Small intestine (tissue), 7 donors: ENCODE results near the gene PPP2CA. TPM values are rescaled to one million over a fixed set of nuclear protein-coding genes. Genes with fewer than 3 reads are reported as not detected.
"Not testable (repeated sequence)": the region's sequence is repeated elsewhere in the genome, so short reads cannot be mapped to it uniquely, and the experiment has no call there.

ENCODE experiments used
- DNase-seq, 2 donors: peaks; one replicate each; pipeline versions ENCODE4 v3.0.0 to v3.0.0-alpha.2; 2013
- FAIRE-seq: peaks from 2 replicates; lab custom pipeline; 2012; peaks lifted over from hg19 to GRCh38; lab: Jason Lieb, UNC
- H3K27ac ChIP-seq, 3 donors: one replicate each; pipeline ENCODE4 v1.5.1; 2013; ENCODE audit warnings: low read length in 2 of 3, mild to moderate bottlenecking in 2 of 3, control low read depth in 1 of 3, inconsistent platforms in 1 of 3, low read depth in 1 of 3, moderate library complexity in 1 of 3
- H3K27me3 ChIP-seq, 3 donors: one replicate each; pipeline ENCODE4 v1.6.1; 2013; ENCODE audit warnings: low read length in 3 of 3, inconsistent platforms in 1 of 3; ENCODE audit not compliant: control insufficient read depth in 3 of 3, insufficient read depth in 3 of 3
- H3K36me3 ChIP-seq, 3 donors: one replicate each; pipeline ENCODE4 v1.6.1; 2013; ENCODE audit warnings: low read length in 3 of 3, inconsistent platforms in 1 of 3, low read depth in 1 of 3, mild to moderate bottlenecking in 1 of 3, moderate library complexity in 1 of 3; ENCODE audit not compliant: control insufficient read depth in 3 of 3, insufficient read depth in 2 of 3
- H3K4me1 ChIP-seq, 3 donors: one replicate each; pipeline ENCODE4 v1.6.1; 2013; ENCODE audit warnings: low read length in 2 of 3, inconsistent platforms in 1 of 3, low read depth in 1 of 3, mild to moderate bottlenecking in 1 of 3, moderate library complexity in 1 of 3; ENCODE audit not compliant: control insufficient read depth in 3 of 3, insufficient read depth in 2 of 3
- H3K4me3 ChIP-seq, 3 donors: one replicate each; pipeline ENCODE4 v1.5.1; 2013; ENCODE audit warnings: low read length in 3 of 3, control low read depth in 1 of 3, inconsistent platforms in 1 of 3, low read depth in 1 of 3, mild to moderate bottlenecking in 1 of 3, moderate library complexity in 1 of 3
- H3K9me3 ChIP-seq, 2 donors: one replicate each; pipeline ENCODE4 v1.6.1; 2013; ENCODE audit warnings: low read depth in 1 of 2, low read length in 1 of 2; ENCODE audit not compliant: control insufficient read depth in 2 of 2, insufficient read depth in 1 of 2
- WGBS, 3 donors: extraction: QIAGEN DNeasy Blood & Tissue Kit; methylation state at CpG; one replicate each; pipeline ENCODE4 v1.1.7; 2013; 5-methylcytosine and 5-hydroxymethylcytosine counted together
- polyA plus RNA-seq, 4 donors: library from polyadenylated mRNA; stranded (reverse) in 3 of 4; unstranded in 1 of 4; fragments of 200-250 nt in 3 of 4; fragments of 120-200 nt in 1 of 4; gene quantifications; one replicate each; pipeline versions ENCODE4 v1.2.1 to v1.2.3, GENCODE V29; 2013
- donor health status: healthy with polysubstance abuse.
- donor health status: control.
- donor health status: control.
- donor health status: Bipolar disorder and iron deficiency.
- donor health status: healthy.

PPP2CA gene
- polyA plus RNA-seq, 4 donors: 42.4 to 123 (median 46.8) TPM

DNA sequence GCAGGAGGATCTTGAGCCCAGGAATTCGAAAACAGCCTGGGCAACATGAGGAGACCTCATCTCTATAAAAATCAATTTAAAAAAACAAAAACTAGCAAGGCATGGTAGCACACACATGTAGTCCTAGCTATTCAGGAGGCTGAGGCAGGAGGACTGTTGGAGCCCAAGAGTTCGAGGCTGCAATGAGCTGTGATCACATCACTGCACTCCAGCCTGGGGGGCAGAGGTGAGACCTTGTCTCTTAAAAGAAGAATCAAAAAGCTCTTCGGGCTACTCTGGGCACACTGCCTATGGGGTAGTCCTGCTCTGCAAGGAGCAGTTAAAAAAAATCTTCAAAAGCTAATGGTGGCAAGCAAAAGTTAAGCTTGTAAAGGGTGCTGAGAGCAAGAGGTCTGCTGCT, 72.6 kb downstream of the PPP2CA start:
- Histone ChIP-seq H3K27ac (no peak overlapping the region), H3K4me1 (peaks cover 0 to 5% (median 4%) of the 10 kb centered on the region in 3 donors), H3K36me3 (peaks cover 19 to 42% (median 23%) of the 10 kb centered on the region in 3 donors), H3K9me3 (no peaks in the 10 kb centered on the region), H3K4me3 (no peak overlapping the region), H3K27me3 (no peaks in the 10 kb centered on the region)
- FAIRE-seq (no peak), DNase-seq (no peak)
- 85 to 97% (median 97%) methylated on average over 3 of the region's 3 CpGs for WGBS, 3 donors

DNA sequence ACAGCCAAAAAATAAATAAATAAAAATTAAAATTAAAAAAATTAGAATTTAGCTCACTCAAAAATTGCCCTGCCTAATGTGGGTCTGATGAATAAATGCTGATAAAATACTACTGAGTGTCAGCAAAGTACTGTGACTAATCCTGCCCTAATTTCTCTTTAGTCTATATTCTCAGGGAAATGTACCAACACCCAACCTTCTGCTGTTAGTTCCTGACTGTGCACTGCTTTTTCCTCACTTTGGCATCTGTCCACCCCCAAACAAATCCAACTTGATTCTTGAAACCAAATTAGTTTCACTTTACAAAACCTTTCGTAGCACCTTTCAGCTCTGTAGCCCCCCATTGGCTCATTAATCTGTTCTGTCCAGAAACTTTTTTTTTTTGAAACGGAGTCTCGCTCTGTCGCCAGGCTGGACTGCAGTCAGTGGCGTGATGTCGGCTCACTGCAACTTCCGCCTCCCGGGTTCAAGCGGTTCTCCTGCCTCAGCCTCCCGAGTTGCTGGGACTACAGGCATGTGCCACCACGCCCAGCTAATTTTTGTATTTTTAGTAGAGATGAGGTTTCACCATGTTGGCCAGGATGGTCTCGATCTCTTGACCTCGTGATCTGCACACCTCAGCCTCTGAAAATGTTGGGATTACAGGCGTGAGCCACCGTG, 73.6 kb downstream of the PPP2CA start:
- FAIRE-seq, DNase-seq, H3K9me3 ChIP-seq, H3K27ac ChIP-seq, H3K27me3 ChIP-seq, H3K4me1 ChIP-seq, H3K4me3 ChIP-seq: not testable (repeated sequence)
- 93 to 96% (median 94%) methylated on average over 15 of the region's 15 CpGs for WGBS, 3 donors
- peaks cover 19 to 38% (median 28%) of the 10 kb centered on the region in 3 donors for H3K36me3 ChIP-seq

DNA sequence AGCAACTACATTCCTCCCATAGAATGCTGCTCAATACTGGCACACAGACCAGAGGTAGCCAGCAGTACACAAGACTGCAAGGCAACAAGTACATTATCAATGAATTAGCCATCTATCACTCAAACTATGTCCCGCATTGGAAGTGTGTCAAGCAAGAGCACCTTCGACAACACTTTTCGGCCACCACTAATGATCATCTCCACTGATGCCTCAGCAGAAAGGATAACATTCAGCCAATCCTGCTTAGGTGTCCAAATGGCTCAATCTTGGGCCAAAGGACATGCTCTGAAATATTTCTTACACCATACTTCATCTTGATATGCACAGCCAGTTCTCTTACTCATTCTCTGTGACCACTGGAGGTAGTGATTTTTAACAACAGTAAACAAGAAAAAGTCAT, 74.2 kb downstream of the PPP2CA start:
- no peak for DNase-seq
- Histone ChIP-seq H3K4me3 (no peak overlapping the region), H3K9me3 (no peaks in the 10 kb centered on the region), H3K27ac (no peak overlapping the region), H3K36me3 (peaks cover 19 to 38% (median 32%) of the 10 kb centered on the region in 3 donors), H3K4me1 (peaks cover 0 to 5% (median 4%) of the 10 kb centered on the region in 3 donors), H3K27me3 (no peaks in the 10 kb centered on the region)
- 94 to 97% (median 95%) methylated on average over 3 of the region's 3 CpGs for WGBS, 3 donors
- FAIRE-seq: no peak

DNA sequence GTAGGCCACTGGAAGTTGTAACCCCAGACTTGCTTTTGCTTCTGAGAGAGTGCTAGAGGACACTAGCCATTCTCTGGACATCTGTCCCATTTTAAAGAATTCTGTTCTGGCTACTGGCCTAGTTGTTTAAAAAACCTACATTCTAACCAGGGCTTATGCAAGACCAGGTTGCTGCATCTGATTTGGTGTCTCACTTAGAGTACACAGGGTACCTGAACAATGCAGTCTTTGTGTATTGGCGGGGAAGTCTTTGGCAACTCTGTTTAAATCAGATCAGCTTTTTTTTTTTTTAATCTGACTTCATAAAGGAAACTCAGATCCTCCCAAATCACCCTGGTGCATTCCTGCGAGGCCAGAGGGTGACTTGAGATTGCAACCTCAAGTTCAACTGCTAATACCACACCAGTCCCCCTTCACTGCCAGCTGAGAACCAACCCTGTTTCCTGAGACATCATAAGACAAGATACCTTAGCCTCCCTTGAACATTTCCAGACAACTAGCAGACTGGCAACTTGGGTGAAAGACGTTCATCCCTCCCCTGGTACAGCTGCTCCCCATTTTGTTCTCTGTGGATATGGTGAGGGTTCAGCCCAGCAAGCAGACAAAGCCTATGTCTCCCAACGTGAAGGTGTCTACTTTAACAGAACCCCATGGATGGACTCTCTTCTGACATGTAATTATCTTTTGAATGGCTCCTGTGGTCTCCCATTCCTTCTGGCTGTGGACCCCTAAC, 76.1 kb downstream of the PPP2CA start:
- no peaks in the 10 kb centered on the region for H3K9me3 ChIP-seq
- H3K27ac ChIP-seq: peak overlapping the region in 1 of 3 donors; percentile 73

DNA sequence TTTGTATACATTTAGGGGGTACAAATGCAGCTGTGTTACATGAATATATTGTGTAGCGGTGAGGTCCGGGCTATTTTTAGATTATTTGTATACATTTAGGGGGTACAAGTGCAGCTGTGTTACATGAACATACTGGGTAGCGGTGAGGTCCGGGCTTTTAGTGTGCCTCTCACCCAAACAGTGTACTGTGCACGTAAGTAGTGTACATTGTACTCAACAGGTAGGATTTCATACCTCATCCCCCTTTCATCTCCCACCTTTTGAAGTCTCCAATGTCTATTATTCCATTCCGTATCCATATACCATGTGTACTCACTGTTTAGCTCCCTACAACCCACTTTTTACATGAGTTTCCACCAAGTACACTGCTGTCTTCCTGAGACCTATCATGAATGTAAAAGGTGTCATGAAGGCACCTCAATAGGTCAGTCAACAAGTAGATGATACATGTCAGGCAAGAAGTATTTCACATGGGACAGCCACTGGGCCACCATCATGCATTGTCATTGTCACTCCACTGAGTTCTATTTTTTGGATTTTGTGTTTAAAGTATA, 76.8 kb downstream of the PPP2CA start:
- no peak overlapping the region for H3K27ac ChIP-seq
- no peak overlapping the region for H3K4me3 ChIP-seq
- FAIRE-seq (no peak), DNase-seq (no peak)
- peaks cover 0 to 21% (median 5%) of the 10 kb centered on the region in 3 donors for H3K4me1 ChIP-seq
- H3K27me3 ChIP-seq: no peaks in the 10 kb centered on the region
- no peaks in the 10 kb centered on the region for H3K9me3 ChIP-seq
- 81 to 93% (median 91%) methylated on average over 6 of the region's 6 CpGs for WGBS, 3 donors
- peaks cover 19 to 53% (median 32%) of the 10 kb centered on the region in 3 donors for H3K36me3 ChIP-seq

More for the DNA sequence above, 76.1 kb downstream of the PPP2CA start:
- peaks cover 19 to 48% (median 32%) of the 10 kb centered on the region in 3 donors for H3K36me3 ChIP-seq
- no peaks in the 10 kb centered on the region for H3K27me3 ChIP-seq
- peaks cover 0 to 15% (median 5%) of the 10 kb centered on the region in 3 donors for H3K4me1 ChIP-seq
- DNase-seq (no peak), FAIRE-seq (no peak)
- no peak overlapping the region for H3K4me3 ChIP-seq
- WGBS, 3 donors: 14 to 45% (median 32%) methylated on average over 4 of the region's 4 CpGs

DNA sequence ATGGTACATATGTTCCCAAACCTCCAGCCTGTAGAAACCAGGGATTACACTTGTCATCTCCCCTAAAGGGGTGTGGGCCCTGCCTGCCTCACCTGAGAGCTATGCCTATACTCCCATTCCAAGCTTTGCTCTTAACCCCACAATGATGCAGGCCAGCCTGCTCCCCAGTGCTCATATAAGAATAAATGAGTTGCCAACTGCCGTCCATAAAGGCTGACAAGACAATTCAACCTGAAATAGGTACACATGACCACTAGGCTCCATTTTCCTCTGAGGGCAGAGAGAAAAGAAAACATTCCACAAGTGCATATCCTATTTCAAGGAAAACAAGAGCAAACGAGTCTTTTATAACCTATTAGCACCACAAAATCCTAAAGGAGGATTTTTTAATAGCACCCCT, 77.6 kb downstream of the PPP2CA start:
- no peaks in the 10 kb centered on the region for H3K27me3 ChIP-seq
- peaks cover 0 to 29% (median 5%) of the 10 kb centered on the region in 3 donors for H3K4me1 ChIP-seq
- H3K36me3 ChIP-seq: peaks cover 16 to 58% (median 26%) of the 10 kb centered on the region in 3 donors
- no peaks in the 10 kb centered on the region for H3K9me3 ChIP-seq
- no peak overlapping the region for H3K27ac ChIP-seq
- no peak overlapping the region for H3K4me3 ChIP-seq
- DNase-seq (no peak), FAIRE-seq (no peak)
- 41 to 61% (median 49%) methylated on average over 2 of the region's 2 CpGs for WGBS, 3 donors

DNA sequence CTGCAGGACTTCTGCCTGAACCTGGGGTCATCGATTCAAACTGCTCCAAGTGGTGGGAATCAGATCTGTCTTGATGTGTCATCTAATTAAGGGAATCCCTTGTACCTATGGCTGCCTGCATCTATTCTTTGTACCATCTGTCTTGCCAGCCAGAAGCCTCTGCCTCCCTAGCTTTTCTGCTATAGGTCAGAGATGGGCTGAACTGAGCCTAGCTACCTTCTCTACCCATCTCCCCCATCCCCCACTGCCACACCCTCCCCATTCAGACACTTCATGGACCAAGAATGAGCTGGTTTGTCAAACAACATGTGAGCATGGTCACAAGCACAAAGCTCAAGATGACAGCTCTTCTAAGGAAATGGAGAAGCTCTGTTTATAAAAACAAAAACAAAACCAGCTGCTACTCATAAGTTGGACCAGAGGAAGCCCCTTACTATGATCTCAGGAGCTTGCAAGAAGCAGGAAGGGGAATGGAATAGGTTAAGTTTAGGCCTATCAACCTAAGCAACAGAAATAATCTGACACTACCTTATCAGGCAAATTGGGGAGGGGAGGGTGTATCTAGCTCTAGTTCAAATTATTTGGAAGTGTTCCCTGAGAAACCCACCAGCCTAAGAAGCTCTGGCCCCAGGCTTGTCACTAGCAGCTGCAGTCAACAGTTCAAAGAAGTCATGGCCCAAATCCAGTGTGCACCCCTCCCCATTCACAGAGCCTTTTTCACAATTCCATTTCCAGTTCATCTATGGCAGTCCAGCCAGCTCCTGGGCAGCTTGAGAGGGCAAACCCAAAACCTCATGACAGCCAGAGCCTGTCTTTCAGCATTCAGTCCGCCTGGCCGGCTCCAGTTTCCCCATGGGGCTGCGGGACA, 79.0 kb downstream of the PPP2CA start:
- Histone ChIP-seq H3K4me1 (peaks cover 0 to 43% (median 5%) of the 10 kb centered on the region in 3 donors), H3K27ac (no peak overlapping the region), H3K36me3 (peaks cover 13 to 59% (median 26%) of the 10 kb centered on the region in 3 donors), H3K27me3 (no peaks in the 10 kb centered on the region), H3K9me3 (no peaks in the 10 kb centered on the region), H3K4me3 (no peak overlapping the region)
- FAIRE-seq (no peak), DNase-seq (no peak)
- 79 to 91% (median 81%) methylated on average over 4 of the region's 4 CpGs for WGBS, 3 donors
